ENCODE results near the gene EPGN. TPM values are rescaled to one million over a fixed set of nuclear protein-coding genes. Genes with fewer than 3 reads are reported as not detected.

The EPGN gene
- total RNA-seq, 4 donors from 2014 or later = not detected

- Histone ChIP-seq H3K9me3 (no peaks in the 10 kb centered on the region), H3K27ac (no peak overlapping the region), H3K27me3 (no peaks in the 10 kb centered on the region), H3K36me3 (no peaks in the 10 kb centered on the region), H3K4me1 (no peaks in the 10 kb centered on the region), H3K4me3 (no peak overlapping the region)
- intact Hi-C loops (cut with DNase I; ENCODE audit: low total_unique reads) (no loop called here), in situ Hi-C loops (cut with MboI; ENCODE audit: low sequenced_read_pairs in 4 of 4) (no loop called here)
- no peak for DNase-seq
- no peak for TF ChIP-seq POLR2A (IDR thresholded peaks at IDR 0.05)
- TF ChIP-seq CTCF (IDR thresholded peaks at IDR 0.05 in 4 of 5, conservative IDR thresholded peaks at IDR 0.05 in 1 of 5) = no peak
- ATAC-seq = no peak
Observed at GRCh38 chr4:74287791-74288190, 20.5 kb upstream of the EPGN start.

GRCh38 chr4:74291471-74291870 lies 16.8 kb upstream of the EPGN start:
- no peak overlapping the region for H3K27ac ChIP-seq
- no peaks in the 10 kb centered on the region for H3K9me3 ChIP-seq
- ATAC-seq (no peak), DNase-seq (no peak)
- TF ChIP-seq CTCF (IDR thresholded peaks at IDR 0.05 in 4 of 5, conservative IDR thresholded peaks at IDR 0.05 in 1 of 5) (no peak), POLR2A (IDR thresholded peaks at IDR 0.05) (no peak)
- H3K36me3 ChIP-seq = no peaks in the 10 kb centered on the region
- in situ Hi-C loops (cut with MboI; ENCODE audit: low sequenced_read_pairs in 4 of 4) = no loop called here
- intact Hi-C loops (cut with DNase I; ENCODE audit: low total_unique reads) = no loop called here
- H3K27me3 ChIP-seq = no peaks in the 10 kb centered on the region
- H3K4me3 ChIP-seq = no peak overlapping the region
- no peaks in the 10 kb centered on the region for H3K4me1 ChIP-seq

- Histone ChIP-seq H3K9me3 (no peaks in the 10 kb centered on the region), H3K27me3 (no peaks in the 10 kb centered on the region), H3K4me1 (no peaks in the 10 kb centered on the region), H3K4me3 (no peak overlapping the region), H3K27ac (no peak overlapping the region), H3K36me3 (no peaks in the 10 kb centered on the region)
- intact Hi-C loops (cut with DNase I; ENCODE audit: low total_unique reads) = no loop called here
- in situ Hi-C loops (cut with MboI; ENCODE audit: low sequenced_read_pairs in 4 of 4) = no loop called here
- DNase-seq (no peak), ATAC-seq (no peak)
- TF ChIP-seq CTCF (IDR thresholded peaks at IDR 0.05 in 4 of 5, conservative IDR thresholded peaks at IDR 0.05 in 1 of 5) (no peak), POLR2A (IDR thresholded peaks at IDR 0.05) (no peak)
Observed at GRCh38 chr4:74292111-74292870, 16.0 kb upstream of the EPGN start.

GRCh38 chr4:74293558-74293957 lies 14.7 kb upstream of the EPGN start:
- H3K27ac ChIP-seq = no peak overlapping the region
- H3K4me1 ChIP-seq = no peaks in the 10 kb centered on the region
- in situ Hi-C loops (cut with MboI; ENCODE audit: low sequenced_read_pairs in 4 of 4) = no loop called here
- H3K4me3 ChIP-seq = no peak overlapping the region
- intact Hi-C loops (cut with DNase I; ENCODE audit: low total_unique reads) = no loop called here
- no peaks in the 10 kb centered on the region for H3K9me3 ChIP-seq
- TF ChIP-seq POLR2A (IDR thresholded peaks at IDR 0.05) (no peak), CTCF (IDR thresholded peaks at IDR 0.05 in 4 of 5, conservative IDR thresholded peaks at IDR 0.05 in 1 of 5) (no peak)
- DNase-seq (no peak), ATAC-seq (no peak)
- H3K36me3 ChIP-seq = no peaks in the 10 kb centered on the region
- no peaks in the 10 kb centered on the region for H3K27me3 ChIP-seq

- H3K27ac ChIP-seq = no peak overlapping the region
Observed at GRCh38 chr4:74294681-74295080, 13.6 kb upstream of the EPGN start.

More at GRCh38 chr4:74294681-74295080, 13.6 kb upstream of the EPGN start:
- no peaks in the 10 kb centered on the region for H3K27me3 ChIP-seq
- no peak for DNase-seq
- H3K9me3 ChIP-seq = no peaks in the 10 kb centered on the region
- H3K36me3 ChIP-seq = no peaks in the 10 kb centered on the region
- no peak for ATAC-seq
- no peaks in the 10 kb centered on the region for H3K4me1 ChIP-seq
- H3K4me3 ChIP-seq = no peak overlapping the region
- TF ChIP-seq POLR2A (IDR thresholded peaks at IDR 0.05) (no peak), CTCF (IDR thresholded peaks at IDR 0.05 in 4 of 5, conservative IDR thresholded peaks at IDR 0.05 in 1 of 5) (no peak)
- in situ Hi-C loops (cut with MboI; ENCODE audit: low sequenced_read_pairs in 4 of 4) (no loop called here), intact Hi-C loops (cut with DNase I; ENCODE audit: low total_unique reads) (no loop called here)

Data from gastrocnemius medialis (tissue), 4 donors.